Heart left ventricle (tissue), 13 donors: ENCODE results near the gene ROBO1.

Experiments used
- CTCF ChIP-seq, 12 donors: fragments of 200-600 bp; sonication (generic) in 4 of 12; IDR thresholded peaks; one replicate each; pipeline versions ENCODE4 v1.5.0 to v1.8.0; 2018 to 2022; ENCODE audit warnings: antibody characterized with exemption in 12 of 12, mild to moderate bottlenecking in 5 of 12
- POLR2A ChIP-seq, 2 donors: fragments of 450-650 bp; IDR thresholded peaks; one replicate each; pipeline ENCODE4 v1.6.1; 2017; ENCODE audit warnings: antibody characterized with exemption in 2 of 2, mild to moderate bottlenecking in 2 of 2, moderate library complexity in 2 of 2
- donor health status: ischemic (EF 13 %, LVEDD 7.1; RV severe dilation, severe dysfunction).
- donor health status: DM: no; HTN: yes; CAD: no.
- donor health status: DM: no; HTN: no; CAD: no.
- donor health status: ischemic (EF 25% LVEDD 6.9; RV normal size, moderate dysfunction).
- donor health status: ischemic (EF 25% LVEDD 5.7; RV mildly dilated, moderate dysfunction).
- donor health status: ischemic (EF 35%, LVEDD 5.7; RV mildly dilated, moderate dysfunction).
- donor health status: nonischemic (EF 11% LVEDD 7.7; RV severe dilation, severe dysfunction).
- donor health status: DM: yes; HTN: yes; CAD: no.
- donor health status: PGD.
- donor health status: ischemic (EF 29% LVEDD 5.4; RV normal size, mild dysfunction).
- donor health status: nonischemic (EF 23%, LVEDD 6.1; RV moderate dilation, normal function).

DNA sequence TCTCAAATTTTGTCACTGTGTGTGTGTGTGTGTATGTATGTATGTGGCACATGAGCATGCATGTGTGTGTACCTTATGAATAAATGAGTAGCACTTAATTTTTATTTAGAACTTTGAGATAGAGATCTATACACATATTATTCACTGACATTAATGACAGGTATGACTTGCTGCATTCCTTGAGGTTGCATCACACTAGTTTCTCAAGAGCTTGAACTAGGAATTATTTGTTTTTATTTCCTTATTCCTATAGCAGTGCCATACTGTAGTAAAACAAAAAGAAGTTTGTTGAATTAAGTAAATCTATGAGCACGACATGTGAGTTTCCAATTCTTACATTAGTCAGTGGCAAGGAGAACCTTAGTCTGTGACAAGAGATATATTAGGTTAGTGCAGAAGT is 943.9 kb downstream of the ROBO1 start:
- TF ChIP-seq CTCF (IDR thresholded peaks at IDR 0.05), result no peak
- TF ChIP-seq POLR2A (IDR thresholded peaks at IDR 0.05), result no peak
